Mesothelial cell of epicardium (in vitro differentiated cells): ENCODE data around the gene MMP21. TPM values are rescaled to one million over a fixed set of nuclear protein-coding genes. Genes with fewer than 3 reads are reported as not detected.

ENCODE experiments used
- DNase-seq, 2 experiments: peaks; one replicate each; pipeline ENCODE4 v3.0.0; 2021; ENCODE audit warnings: low spot score in 2 of 2; ENCODE audit not compliant: unreplicated experiment in 2 of 2
- H3K27ac Mint-ChIP-seq: 2 replicates; pipeline ENCODE4 v1.8.0; 2021; ENCODE audit warnings: mixed read lengths
- H3K27me3 Mint-ChIP-seq: 2 replicates; pipeline ENCODE4 v1.8.0; 2021; ENCODE audit warnings: low read depth, mixed read lengths
- H3K36me3 Mint-ChIP-seq: 2 replicates; pipeline ENCODE4 v1.8.0; 2021; ENCODE audit warnings: mixed read lengths
- H3K4me1 Mint-ChIP-seq: 2 replicates; pipeline ENCODE4 v1.8.0; 2021; ENCODE audit warnings: mixed read lengths
- H3K4me3 Mint-ChIP-seq: 2 replicates; pipeline ENCODE4 v1.8.0; 2021; ENCODE audit warnings: mild to moderate bottlenecking, moderate library complexity, mixed read lengths
- H3K9me3 Mint-ChIP-seq: 2 replicates; pipeline ENCODE4 v1.8.0; 2021; ENCODE audit warnings: mixed read lengths
- total RNA-seq: library from RNA; stranded (reverse); gene quantifications from 3 replicates; pipeline ENCODE4 v1.2.1, GENCODE V29; 2021
- TF ChIP-seq, protein P1 (sequence below): fragments of 200-600 bp; sonication (generic); IDR thresholded peaks from one replicate; pipeline ENCODE4 v1.5.0; 2021; ENCODE audit warnings: antibody characterized with exemption; ENCODE audit not compliant: unreplicated experiment

MMP21 gene
- total RNA-seq, 1 donor from 2014 or later: 0.18 TPM

DNA sequence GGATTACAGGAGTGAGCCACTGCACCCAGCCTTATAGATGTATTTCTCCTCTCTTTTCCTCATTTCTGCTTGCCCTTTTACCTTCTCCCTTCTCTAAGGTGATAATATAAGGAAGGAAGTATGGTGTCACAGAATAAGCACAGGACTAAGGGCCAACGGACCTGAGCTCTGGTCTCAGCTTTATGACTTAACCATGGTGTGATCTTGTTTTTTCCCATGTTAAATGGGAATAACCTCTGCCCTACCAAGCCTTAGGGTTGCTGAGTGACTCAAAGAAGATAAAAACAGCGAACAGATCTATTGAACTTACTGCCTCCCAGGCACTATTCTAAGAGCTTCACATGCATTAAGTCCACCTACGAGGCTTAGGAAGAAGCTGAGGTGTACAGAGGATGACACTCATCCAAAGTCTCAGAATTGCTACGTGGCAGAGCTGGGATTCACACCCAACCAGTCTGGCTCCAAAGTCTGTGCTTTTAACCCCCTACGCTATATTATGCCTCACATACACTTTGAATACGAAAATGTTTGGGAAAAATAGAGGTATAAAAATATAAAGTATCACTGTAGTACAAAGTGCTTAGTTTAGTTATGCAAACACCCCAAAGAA lies 41.8 kb upstream of the MMP21 start:
- Mint-ChIP-seq H3K27me3 (no peaks in the 10 kb centered on the region), H3K27ac (no peak overlapping the region)

DNA sequence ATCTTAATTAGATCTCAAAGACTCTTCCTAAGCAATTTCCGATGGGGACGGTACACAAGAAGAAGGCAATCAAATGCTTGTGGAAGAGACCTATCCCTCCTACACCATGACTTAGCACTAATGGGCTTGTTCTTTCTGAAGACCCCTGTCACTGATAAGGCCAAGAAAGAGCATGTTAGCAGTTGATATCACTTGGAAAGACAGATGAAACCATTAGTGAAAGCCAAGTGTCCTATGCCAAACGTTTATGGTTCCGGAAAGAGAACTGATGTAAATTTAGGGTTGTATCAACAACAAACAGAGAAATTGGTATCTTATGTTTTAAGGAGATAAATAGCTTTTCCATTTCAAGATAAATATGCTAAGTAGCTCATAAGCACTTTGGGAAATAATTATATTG lies 40.9 kb upstream of the MMP21 start:
- DNase-seq: no peak
- H3K4me3 Mint-ChIP-seq: no peak overlapping the region
- H3K4me1 Mint-ChIP-seq: peaks cover 11% of the 10 kb centered on the region
- no peaks in the 10 kb centered on the region for H3K9me3 Mint-ChIP-seq
- H3K27ac Mint-ChIP-seq: no peak overlapping the region
- TF ChIP-seq, protein P1, sequence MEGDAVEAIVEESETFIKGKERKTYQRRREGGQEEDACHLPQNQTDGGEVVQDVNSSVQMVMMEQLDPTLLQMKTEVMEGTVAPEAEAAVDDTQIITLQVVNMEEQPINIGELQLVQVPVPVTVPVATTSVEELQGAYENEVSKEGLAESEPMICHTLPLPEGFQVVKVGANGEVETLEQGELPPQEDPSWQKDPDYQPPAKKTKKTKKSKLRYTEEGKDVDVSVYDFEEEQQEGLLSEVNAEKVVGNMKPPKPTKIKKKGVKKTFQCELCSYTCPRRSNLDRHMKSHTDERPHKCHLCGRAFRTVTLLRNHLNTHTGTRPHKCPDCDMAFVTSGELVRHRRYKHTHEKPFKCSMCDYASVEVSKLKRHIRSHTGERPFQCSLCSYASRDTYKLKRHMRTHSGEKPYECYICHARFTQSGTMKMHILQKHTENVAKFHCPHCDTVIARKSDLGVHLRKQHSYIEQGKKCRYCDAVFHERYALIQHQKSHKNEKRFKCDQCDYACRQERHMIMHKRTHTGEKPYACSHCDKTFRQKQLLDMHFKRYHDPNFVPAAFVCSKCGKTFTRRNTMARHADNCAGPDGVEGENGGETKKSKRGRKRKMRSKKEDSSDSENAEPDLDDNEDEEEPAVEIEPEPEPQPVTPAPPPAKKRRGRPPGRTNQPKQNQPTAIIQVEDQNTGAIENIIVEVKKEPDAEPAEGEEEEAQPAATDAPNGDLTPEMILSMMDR: no peak
- peaks cover 9% of the 10 kb centered on the region for H3K36me3 Mint-ChIP-seq
- no peaks in the 10 kb centered on the region for H3K27me3 Mint-ChIP-seq

More for the DNA sequence above, 41.8 kb upstream of the MMP21 start:
- TF ChIP-seq, protein P1: no peak
- Mint-ChIP-seq H3K4me1 (peaks cover 13% of the 10 kb centered on the region), H3K36me3 (peaks cover 9% of the 10 kb centered on the region), H3K4me3 (no peak overlapping the region), H3K9me3 (no peaks in the 10 kb centered on the region)
- DNase-seq: no peak

DNA sequence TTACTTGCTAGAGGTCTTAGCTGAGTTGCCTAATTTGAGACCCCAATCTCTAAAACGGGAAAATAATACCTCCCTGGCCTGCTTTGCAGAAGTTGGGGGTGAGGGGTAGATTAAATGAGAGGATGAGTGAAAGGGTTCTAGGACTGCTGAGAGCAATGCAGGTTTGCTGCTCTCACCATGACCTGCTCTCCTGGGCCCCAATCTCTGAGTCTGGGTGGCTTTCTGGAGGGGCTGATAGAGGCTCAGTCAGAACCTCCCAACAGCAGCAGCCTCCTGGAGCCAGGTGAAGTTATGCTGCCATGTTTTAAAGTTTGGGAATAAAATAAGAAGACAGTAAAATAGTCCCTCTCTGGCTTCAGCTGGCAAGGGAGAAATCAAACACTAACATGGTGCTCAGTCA lies 40.1 kb upstream of the MMP21 start:
- H3K4me3 Mint-ChIP-seq: no peak overlapping the region
- H3K27me3 Mint-ChIP-seq: no peaks in the 10 kb centered on the region
- DNase-seq: no peak
- no peak overlapping the region for H3K27ac Mint-ChIP-seq
- TF ChIP-seq, protein P1: no peak
- peaks cover 9% of the 10 kb centered on the region for H3K4me1 Mint-ChIP-seq
- H3K9me3 Mint-ChIP-seq: no peaks in the 10 kb centered on the region
- peaks cover 12% of the 10 kb centered on the region for H3K36me3 Mint-ChIP-seq

DNA sequence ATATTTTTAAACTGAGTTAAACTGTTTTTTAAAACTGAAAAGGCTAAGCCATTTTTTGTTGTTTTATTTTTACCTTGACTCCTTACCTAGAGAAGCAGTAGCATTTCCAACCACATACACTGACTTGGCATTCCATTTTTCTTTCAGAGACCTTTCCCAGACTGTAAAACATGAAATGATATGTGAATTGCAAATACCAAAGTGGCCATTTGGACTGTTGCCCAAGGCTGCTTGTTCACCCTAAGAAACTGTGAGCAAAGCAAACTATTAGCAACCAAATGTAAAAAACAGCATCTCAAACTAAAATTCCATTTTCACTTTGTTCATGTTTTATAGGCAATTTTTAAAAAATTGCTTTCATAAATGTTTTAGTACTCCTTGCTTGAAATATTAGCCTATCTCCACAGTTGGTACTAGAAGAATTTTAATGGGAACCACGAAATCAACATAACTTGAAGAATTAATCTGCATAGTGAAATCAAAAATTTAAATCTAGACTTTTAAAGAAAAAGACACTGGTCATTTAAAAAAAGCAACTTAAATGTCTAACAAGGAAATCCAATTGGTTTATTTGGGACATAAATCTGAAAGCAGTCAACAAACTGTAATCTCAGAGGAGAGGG lies 36.6 kb upstream of the MMP21 start:
- no peaks in the 10 kb centered on the region for H3K9me3 Mint-ChIP-seq
- no peak for DNase-seq
- peaks cover 26% of the 10 kb centered on the region for H3K36me3 Mint-ChIP-seq
- H3K27ac Mint-ChIP-seq: peak overlapping the region; percentile 77
- TF ChIP-seq, protein P1: no peak
- H3K27me3 Mint-ChIP-seq: no peaks in the 10 kb centered on the region
- peaks cover 9% of the 10 kb centered on the region for H3K4me1 Mint-ChIP-seq
- no peak overlapping the region for H3K4me3 Mint-ChIP-seq

DNA sequence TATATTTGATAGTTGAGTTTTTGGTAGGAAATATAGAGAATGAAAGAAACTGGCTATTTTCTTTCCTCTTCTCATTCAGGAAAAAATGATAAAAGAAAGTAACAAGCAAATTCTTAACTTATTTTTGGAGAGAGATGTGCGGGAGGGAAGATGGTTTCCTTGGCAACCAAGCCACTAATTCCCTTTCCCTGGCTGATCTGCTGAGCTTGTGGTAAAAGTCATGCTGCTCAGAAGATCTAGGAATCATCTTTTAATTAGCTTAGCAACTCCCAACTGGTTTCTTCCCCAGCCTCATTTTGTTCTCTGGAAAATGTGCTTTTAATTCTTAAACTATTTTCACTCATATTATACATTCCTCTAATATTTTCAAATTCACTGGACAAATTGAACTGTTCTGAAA lies 35.6 kb upstream of the MMP21 start:
- no peak for DNase-seq
- Mint-ChIP-seq H3K36me3 (peaks cover 31% of the 10 kb centered on the region), H3K4me3 (no peak overlapping the region), H3K27ac (no peak overlapping the region), H3K27me3 (no peaks in the 10 kb centered on the region), H3K9me3 (no peaks in the 10 kb centered on the region), H3K4me1 (peaks cover 9% of the 10 kb centered on the region)
- TF ChIP-seq, protein P1: no peak
